HepG2 (cell line): ENCODE results near the gene PROSER1. TPM values are rescaled to one million over a fixed set of nuclear protein-coding genes. Genes with fewer than 3 reads are reported as not detected.

Experiments
- ATAC-seq: fragments of 200-7000 bp; cut with Tn5 transposase; 3 replicates; pipeline ENCODE4 v1.9.1; 2020; ENCODE audit warnings: mild to moderate bottlenecking, moderate library complexity
- BruUV-seq: library from RNA; stranded (reverse); fragments of 400-500 nt; replicated peaks from 2 replicates; lab custom pipeline; 2021; lab: Mats Ljungman, UMichigan
- CTCF ChIA-PET: fragments of 300-600 bp; formaldehyde crosslinking; extraction: SDS; loops from one replicate; lab custom pipeline; 2021; ENCODE audit warnings: low total read pairs, inconsistent platforms, low intra/inter-chr PET ratio; lab: Yijun Ruan, JAX
- POLR2A ChIA-PET: fragments of 350-600 bp; sonication (Branson Sonifier 250); formaldehyde crosslinking; loops from one replicate; lab custom pipeline; 2020; ENCODE audit warnings: antibody characterized with exemption, inconsistent platforms; lab: Yijun Ruan, JAX
- DNase-seq: peaks from one replicate; pipeline ENCODE4 v3.0.0-alpha.2; 2015; ENCODE audit warnings: low spot score
- FAIRE-seq: peaks from 3 replicates; lab custom pipeline; 2011; peaks lifted over from hg19 to GRCh38; lab: Jason Lieb, UNC
- H2AFZ ChIP-seq: one replicate; pipeline ENCODE4 v1.6.1; 2011; ENCODE audit warnings: low read length, inconsistent platforms
- H3K27ac ChIP-seq: fragments of 300-600 bp; 3 replicates; pipeline ENCODE4 v1.8.0; 2011; ENCODE audit warnings: mixed run types, mild to moderate bottlenecking, mixed read lengths, low read length, inconsistent platforms; ENCODE audit not compliant: insufficient read depth; ENCODE audit errors: extremely low read length
- H3K27me3 ChIP-seq, 2 experiments: fragments of 200-600 bp in 1 of 2; 2 replicates in 1 of 2; 3 replicates in 1 of 2; pipeline versions ENCODE4 v1.6.0 to v1.8.0; 2011; ENCODE audit warnings: low read length in 2 of 2, mild to moderate bottlenecking in 2 of 2, moderate library complexity in 2 of 2, inconsistent platforms in 1 of 2; ENCODE audit not compliant: insufficient read depth in 2 of 2, control insufficient read depth in 1 of 2
- H3K36me3 ChIP-seq, 2 experiments: fragments of 200-600 bp in 1 of 2; replicated peaks in 1 of 2; 2 replicates in 1 of 2; 3 replicates in 1 of 2; pipeline versions ENCODE4 v1.5.1 to v1.8.0; 2011; ENCODE audit warnings: low read length in 2 of 2, inconsistent platforms in 1 of 2; ENCODE audit not compliant: insufficient read depth in 2 of 2, control insufficient read depth in 1 of 2
- H3K4me1 ChIP-seq: 2 replicates; pipeline ENCODE4 v1.5.1; 2012; ENCODE audit warnings: low read length, inconsistent platforms; ENCODE audit not compliant: insufficient read depth
- H3K4me2 ChIP-seq: 2 replicates; pipeline ENCODE4 v1.6.0; 2011; ENCODE audit warnings: low read depth, low read length, inconsistent platforms
- H3K4me3 ChIP-seq, 3 experiments: fragments of 200-600 bp in 1 of 3; sonication (generic), shearing (Covaris generic) in 1 of 3; replicated peaks in 1 of 3; 2 replicates each; pipeline ENCODE4 v1.5.1; 2011 to 2016; ENCODE audit warnings: low read length in 3 of 3, inconsistent platforms in 2 of 3, low read depth in 2 of 3, mild to moderate bottlenecking in 2 of 3, control low read depth in 1 of 3, mixed read lengths in 1 of 3; ENCODE audit not compliant: insufficient read depth in 1 of 3
- H3K79me2 ChIP-seq: one replicate; pipeline ENCODE4 v1.6.1; 2011; ENCODE audit warnings: low read length, inconsistent platforms; ENCODE audit not compliant: insufficient read depth
- H3K9ac ChIP-seq: 2 replicates; pipeline ENCODE4 v1.6.0; 2011; ENCODE audit warnings: mild to moderate bottlenecking, low read depth, low read length, inconsistent platforms; ENCODE audit not compliant: insufficient read depth
- H3K9me3 ChIP-seq: 2 replicates; pipeline ENCODE4 v1.5.1; 2012; ENCODE audit warnings: mild to moderate bottlenecking, low read length
- H4K20me1 ChIP-seq: 2 replicates; pipeline ENCODE4 v1.6.0; 2011; ENCODE audit warnings: inconsistent platforms, mild to moderate bottlenecking, low read length, moderate library complexity; ENCODE audit not compliant: insufficient read depth
- ATM ChIP-seq: fragments of 450-650 bp; IDR thresholded peaks from 2 replicates; pipeline ENCODE4 v1.7.1; 2017; ENCODE audit warnings: mild to moderate bottlenecking, borderline replicate concordance
- BCL6 ChIP-seq: IDR thresholded peaks from 2 replicates; pipeline ENCODE4 v1.6.1; 2016; ENCODE audit warnings: missing genetic modification reagents, missing compliant biosample characterization
- CCAR2 ChIP-seq: fragments of 200-400 bp; formaldehyde crosslinking; optimal IDR thresholded peaks from 2 replicates; pipeline ENCODE3; 2018; ENCODE audit warnings: low read depth, mild to moderate bottlenecking, low read length, moderate library complexity
- DMTF1 ChIP-seq: sonication (generic); formaldehyde crosslinking; IDR thresholded peaks from 2 replicates; pipeline ENCODE4 v1.4.0; 2020; ENCODE audit warnings: mild to moderate bottlenecking, missing genetic modification reagents
- FOXO1 ChIP-seq: sonication (generic); formaldehyde crosslinking; IDR thresholded peaks from 2 replicates; pipeline ENCODE4 v1.4.0; 2020; ENCODE audit warnings: missing genetic modification reagents
- HDAC6 ChIP-seq: fragments of 200-600 bp; sonication (generic); IDR thresholded peaks from 2 replicates; pipeline ENCODE4 v1.7.0; 2017; ENCODE audit warnings: mild to moderate bottlenecking, antibody characterized with exemption, low read length, low read depth
- IRF1 ChIP-seq: sonication (generic); formaldehyde crosslinking; IDR thresholded peaks from 2 replicates; pipeline ENCODE4 v1.4.0; 2020; ENCODE audit warnings: low read depth, mild to moderate bottlenecking, missing genetic modification reagents
- NKX3-1 ChIP-seq: sonication (generic); formaldehyde crosslinking; IDR thresholded peaks from 2 replicates; pipeline ENCODE4 v1.5.0; 2020; ENCODE audit warnings: missing genetic modification reagents
- RARG ChIP-seq: sonication (generic); formaldehyde crosslinking; IDR thresholded peaks from 2 replicates; pipeline ENCODE4 v1.4.0; 2020; ENCODE audit warnings: low read depth, mild to moderate bottlenecking, missing genetic modification reagents
- REL ChIP-seq: sonication (generic); formaldehyde crosslinking; conservative IDR thresholded peaks from 2 replicates; pipeline ENCODE4 v1.8.0; 2022; ENCODE audit warnings: mild to moderate bottlenecking, missing genetic modification reagents, moderate library complexity
- TP53 ChIP-seq: sonication (generic); formaldehyde crosslinking; conservative IDR thresholded peaks from 2 replicates; pipeline ENCODE4 v1.4.0; 2020; ENCODE audit warnings: missing genetic modification reagents
- U2AF1 ChIP-seq: fragments of 200-400 bp; formaldehyde crosslinking; optimal IDR thresholded peaks from 2 replicates; pipeline ENCODE3; 2017; ENCODE audit warnings: mild to moderate bottlenecking, low read depth, low read length
- ZBTB38 ChIP-seq: sonication (generic); formaldehyde crosslinking; IDR thresholded peaks from 2 replicates; pipeline ENCODE4 v1.5.1; 2020; ENCODE audit warnings: mild to moderate bottlenecking, missing genetic modification reagents
- ZFP91 ChIP-seq: sonication (generic); formaldehyde crosslinking; IDR thresholded peaks from 2 replicates; pipeline ENCODE4 v1.9.0; 2022; ENCODE audit warnings: missing genetic modification reagents, mild to moderate bottlenecking, borderline replicate concordance
- ZNF350 ChIP-seq: sonication (generic); formaldehyde crosslinking; IDR thresholded peaks from 2 replicates; pipeline ENCODE4 v1.4.0; 2020; ENCODE audit warnings: mild to moderate bottlenecking, low read depth, missing genetic modification reagents, borderline replicate concordance
- ZNF430 ChIP-seq: sonication (generic); formaldehyde crosslinking; IDR thresholded peaks from 2 replicates; pipeline ENCODE4 v1.9.0; 2021; ENCODE audit warnings: mild to moderate bottlenecking, missing genetic modification reagents
- ZNF557 ChIP-seq: sonication (generic); formaldehyde crosslinking; IDR thresholded peaks from 2 replicates; pipeline ENCODE4 v1.4.0; 2020; ENCODE audit warnings: missing genetic modification reagents
- ZNF567 ChIP-seq: sonication (generic); formaldehyde crosslinking; IDR thresholded peaks from 2 replicates; pipeline ENCODE4 v1.8.1; 2023; ENCODE audit warnings: mild to moderate bottlenecking, missing genetic modification reagents, borderline replicate concordance
- ZNF615 ChIP-seq: sonication (generic); formaldehyde crosslinking; IDR thresholded peaks from 2 replicates; pipeline ENCODE4 v1.5.0; 2020; ENCODE audit warnings: mild to moderate bottlenecking, missing genetic modification reagents, borderline replicate concordance
- WGBS: methylation state at CpG from one replicate; pipeline ENCODE4 v1.1.6; 2017; ENCODE audit warnings: low lambda C conversion rate; 5-methylcytosine and 5-hydroxymethylcytosine counted together
- in situ Hi-C: cut with HindIII; loops from 2 replicates; pipeline ENCODE4 v1.10.0; 2017; ENCODE audit warnings: low pct_unique_long_range_greater_than_20kb; ENCODE audit not compliant: extremely low pct_ligation_motif_present
- intact Hi-C: fragments of 100-400 bp; cut with micrococcal nuclease; formaldehyde crosslinking; loops from one replicate; pipeline ENCODE4 v1.10.0; 2022; ENCODE audit not compliant: unreplicated experiment
- polyA plus RNA-seq, 8 experiments: library from polyadenylated mRNA; depleted of rRNA in 3 of 8; stranded (reverse) in 7 of 8; unstranded in 1 of 8; fragments of >200 nt; fragmentation: Illumina TruSeq in 4 of 8; extraction: Trizol in 4 of 8; gene quantifications; 2 replicates each; pipeline versions ENCODE4 v1.2.1 to v1.2.3, GENCODE V29; 2011 to 2016; ENCODE audit warnings: low read depth in 4 of 8, missing spikeins in 1 of 8, mixed read lengths in 1 of 8; ENCODE audit not compliant: insufficient read depth in 1 of 8
- total RNA-seq, 5 experiments: library from RNA; depleted of rRNA; stranded (reverse); fragments of >200 nt; fragmentation: Illumina TruSeq; extraction: Trizol; gene quantifications; 2 replicates each; pipeline ENCODE4 v1.2.3, GENCODE V29; 2016; ENCODE audit warnings: low read depth in 1 of 5

The PROSER1 gene
- total and polyA plus RNA-seq, 2 of the 13 experiments (the other 11 are each of a cell fraction or from before 2014, with no cell fraction given), result 11.4 to 17.2 TPM

GRCh38 chr13:39062004-39062403 is 24.1 kb upstream of the PROSER1 start:
- Histone ChIP-seq H3K9me3 (peaks cover 3% of the 10 kb centered on the region; the same call in 1 of the 2 replicates), H3K9ac (no peak overlapping the region), H3K27me3 (no peaks in the 10 kb centered on the region), H3K27ac (no peak overlapping the region), H2AFZ (no peak overlapping the region), H3K4me1 (no peaks in the 10 kb centered on the region), H3K4me2 (no peak overlapping the region), H3K36me3 (no peaks in the 10 kb centered on the region; a peak in 1 of 5 replicates), H3K4me3 (no peak overlapping the region), H4K20me1 (no peaks in the 10 kb centered on the region), H3K79me2 (no peaks in the 10 kb centered on the region)
- intact Hi-C loops, result no loop called here
- WGBS, result 100% methylated on average over 1 of the region's 4 CpGs
- TF ChIP-seq ZFP91 (no peak), ATM (no peak), CCAR2 (no peak), RARG (CRISPR knock-in tag) (no peak), ZNF557 (CRISPR knock-in tag) (no peak), ZNF350 (CRISPR knock-in tag) (no peak), ZBTB38 (CRISPR knock-in tag) (no peak), TP53 (no peak), IRF1 (CRISPR knock-in tag) (no peak), HDAC6 (no peak), ZNF615 (CRISPR knock-in tag) (no peak), NKX3-1 (CRISPR knock-in tag) (no peak), ZNF567 (CRISPR knock-in tag) (no peak), REL (no peak), U2AF1 (no peak), FOXO1 (CRISPR knock-in tag) (no peak), DMTF1 (no peak), BCL6 (CRISPR knock-in tag) (no peak), ZNF430 (CRISPR knock-in tag) (no peak)
- ATAC-seq (no peak), DNase-seq (no peak), FAIRE-seq (no peak)
- in situ Hi-C loops, result loop anchor here (25.0 kb wide), 1 partner anchor 550 kb away; the partner anchor contains the start of gene LHFPL6
- BruUV-seq, result no TSS peak
- ChIA-PET CTCF (no interaction called here), POLR2A (no interaction called here)
